IgD-negative memory B cell (primary cell): Measurements from ENCODE around the gene MT1B. TPM values are rescaled to one million over a fixed set of nuclear protein-coding genes. Genes with fewer than 3 reads are reported as not detected.

ENCODE experiments used
- H3K27ac Mint-ChIP-seq, 3 donors: one replicate each; pipeline ENCODE4 v1.8.0; 2020 to 2022; ENCODE audit warnings: mild to moderate bottlenecking in 3 of 3, mixed read lengths in 3 of 3, moderate library complexity in 1 of 3
- H3K27me3 Mint-ChIP-seq: one replicate; pipeline ENCODE4 v1.8.0; 2021; ENCODE audit warnings: mixed read lengths
- H3K36me3 Mint-ChIP-seq: one replicate; pipeline ENCODE4 v1.8.0; 2020; ENCODE audit warnings: mild to moderate bottlenecking, mixed read lengths
- H3K4me1 Mint-ChIP-seq, 3 donors: one replicate each; pipeline ENCODE4 v1.8.0; 2020 to 2022; ENCODE audit warnings: mixed read lengths in 3 of 3, mild to moderate bottlenecking in 1 of 3
- H3K4me3 Mint-ChIP-seq, 4 donors: one replicate each; pipeline ENCODE4 v1.8.0; 2020 to 2022; ENCODE audit warnings: mild to moderate bottlenecking in 4 of 4, mixed read lengths in 4 of 4, moderate library complexity in 3 of 4
- H3K9me3 Mint-ChIP-seq, 3 donors: one replicate each; pipeline ENCODE4 v1.8.0; 2020 to 2021; ENCODE audit warnings: mixed read lengths in 3 of 3, mild to moderate bottlenecking in 1 of 3
- polyA plus RNA-seq: library from polyadenylated mRNA; unstranded; fragments of 300-500 nt; fragmentation: Illumina TruSeq; gene quantifications from one replicate; pipeline ENCODE4 v1.2.3, GENCODE V29; 2021

Gene MT1B
- polyA plus RNA-seq, 1 donor from 2014 or later: not detected

DNA sequence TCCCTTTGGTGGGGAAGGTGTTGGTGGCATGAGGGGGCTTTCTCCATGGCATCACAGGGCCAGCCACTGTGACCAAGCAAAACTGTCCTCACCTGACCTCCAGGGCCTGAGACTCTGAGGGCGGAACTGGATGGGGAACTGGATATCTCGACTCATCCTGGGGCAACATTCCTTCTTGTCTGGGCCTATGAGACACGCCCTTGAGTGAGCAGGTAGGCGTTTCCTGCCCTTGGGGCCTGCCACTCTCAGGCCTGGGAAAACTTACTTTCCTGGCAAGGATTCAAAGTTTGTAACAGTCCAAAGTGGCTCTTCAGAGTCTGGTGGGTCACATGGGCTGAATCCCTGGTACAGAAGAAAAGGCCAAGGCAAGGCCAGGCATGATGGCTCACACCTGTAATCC is 40.2 kb downstream of the MT1B start:
- H3K4me3 Mint-ChIP-seq: no peak overlapping the region
- peaks cover 0 to 5% (median under 1%) of the 10 kb centered on the region in 3 donors for H3K9me3 Mint-ChIP-seq
- no peaks in the 10 kb centered on the region for H3K36me3 Mint-ChIP-seq
- peaks cover 14% of the 10 kb centered on the region for H3K27me3 Mint-ChIP-seq
- no peaks in the 10 kb centered on the region for H3K4me1 Mint-ChIP-seq
- H3K27ac Mint-ChIP-seq: no peak overlapping the region

DNA sequence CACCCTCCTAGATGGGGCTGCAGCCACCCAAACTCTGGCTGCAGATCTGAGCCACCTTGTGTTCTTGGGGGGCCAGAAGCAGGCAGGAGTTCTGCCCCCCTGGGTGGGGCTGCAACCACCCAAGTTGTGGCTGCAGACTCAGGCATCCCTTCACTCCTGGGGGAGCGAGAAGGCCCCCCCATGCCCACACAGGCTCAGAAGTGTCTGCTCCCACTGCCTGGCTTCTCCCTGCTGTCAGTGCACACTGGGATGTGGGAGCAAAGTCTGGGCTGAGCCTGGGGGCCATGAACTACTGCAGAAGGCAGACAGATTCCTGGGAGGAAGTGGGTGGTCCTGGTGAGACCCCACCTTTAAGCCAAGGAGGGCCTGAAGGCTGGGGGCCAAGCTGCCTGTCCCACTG is 43.6 kb downstream of the MT1B start:
- H3K4me1 Mint-ChIP-seq: no peaks in the 10 kb centered on the region
- no peak overlapping the region for H3K27ac Mint-ChIP-seq
- peaks cover 4% of the 10 kb centered on the region for H3K27me3 Mint-ChIP-seq
- no peaks in the 10 kb centered on the region for H3K36me3 Mint-ChIP-seq
- no peak overlapping the region for H3K4me3 Mint-ChIP-seq
- H3K9me3 Mint-ChIP-seq: peaks cover 0 to 5% (median 2%) of the 10 kb centered on the region in 3 donors

DNA sequence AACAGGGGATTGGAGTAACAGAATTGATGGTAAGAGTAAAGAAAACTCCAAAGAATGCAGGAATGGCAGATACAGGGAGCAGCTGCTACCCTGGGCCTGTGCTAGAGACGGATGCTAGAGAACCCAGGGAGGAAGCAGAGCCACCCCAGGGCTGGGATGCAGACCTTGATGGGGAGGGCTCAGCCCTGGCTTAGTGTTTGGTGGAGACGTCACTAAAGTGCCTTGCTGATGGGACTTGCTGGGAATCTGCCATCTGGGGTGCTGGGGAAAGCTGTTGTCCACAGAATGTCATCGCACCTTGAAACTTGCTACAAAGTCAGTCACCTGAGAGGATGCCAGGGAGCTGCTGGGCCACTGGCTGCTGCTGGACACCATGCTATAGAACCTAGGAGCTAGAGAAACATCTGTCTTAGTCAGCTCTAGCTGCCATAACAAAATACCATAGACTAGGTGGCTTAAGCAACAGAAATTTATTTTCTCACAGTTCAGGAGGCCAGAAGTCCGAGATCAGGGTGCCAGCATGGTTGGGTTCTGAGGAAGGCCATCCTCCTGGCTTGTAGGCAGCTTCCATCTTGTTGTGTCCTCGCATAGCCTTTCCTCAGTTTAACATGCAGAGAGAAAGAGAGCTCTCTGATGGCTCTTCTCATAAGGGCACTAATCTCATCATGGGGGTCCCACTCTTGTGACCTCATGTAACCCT is 45.9 kb downstream of the MT1B start:
- Mint-ChIP-seq H3K4me3 (no peak overlapping the region), H3K27ac (no peak overlapping the region), H3K27me3 (no peaks in the 10 kb centered on the region), H3K9me3 (peaks cover 0 to 3% (median 2%) of the 10 kb centered on the region in 3 donors), H3K36me3 (no peaks in the 10 kb centered on the region), H3K4me1 (peaks cover 0 to 4% (median 3%) of the 10 kb centered on the region in 3 donors)

DNA sequence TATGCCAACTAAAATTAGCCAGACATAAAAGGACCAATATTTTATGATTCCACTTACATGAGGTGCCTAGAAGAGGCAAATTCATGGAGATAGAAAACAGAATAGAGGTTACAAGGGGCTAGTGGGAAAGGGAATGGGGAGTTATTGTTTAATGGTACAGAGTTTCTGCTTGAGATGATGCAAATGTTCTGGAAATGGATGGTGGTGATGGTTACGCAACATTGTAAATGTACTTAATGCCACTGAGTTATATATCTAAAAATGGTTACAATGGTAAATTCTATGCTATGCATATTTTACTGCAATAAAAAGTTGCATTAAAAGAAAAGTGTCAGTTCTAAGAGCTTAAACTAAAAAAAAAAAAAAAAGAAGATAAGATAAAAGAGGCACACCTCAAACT is 48.5 kb downstream of the MT1B start:
- Mint-ChIP-seq H3K36me3 (no peaks in the 10 kb centered on the region), H3K9me3 (peaks cover 0 to 3% (median 2%) of the 10 kb centered on the region in 3 donors), H3K4me1 (peaks cover 0 to 5% (median 4%) of the 10 kb centered on the region in 3 donors), H3K27ac (no peak overlapping the region), H3K4me3 (no peak overlapping the region), H3K27me3 (no peaks in the 10 kb centered on the region)

DNA sequence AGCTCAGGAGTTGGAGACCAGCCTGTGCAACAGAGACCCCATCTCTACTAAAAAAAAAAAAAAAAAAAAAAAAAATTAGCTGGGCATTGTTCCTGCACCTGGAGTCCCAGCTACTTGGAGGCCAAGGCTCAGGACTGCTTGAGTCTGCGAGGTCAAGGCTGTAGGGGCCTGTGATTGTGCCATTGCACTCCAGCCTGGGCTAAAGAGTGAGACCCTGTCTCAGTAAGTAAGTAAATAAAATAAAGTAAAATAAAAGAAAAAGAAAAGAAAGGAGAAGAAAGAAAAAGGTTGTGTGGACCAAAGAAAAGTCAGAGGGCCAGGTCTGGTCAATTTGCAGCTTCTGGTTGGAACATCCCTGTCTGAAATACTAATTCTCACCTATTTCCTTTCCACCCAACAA is 48.9 kb downstream of the MT1B start:
- Mint-ChIP-seq H3K9me3 (peaks cover 0 to 3% (median 2%) of the 10 kb centered on the region in 3 donors), H3K27me3 (no peaks in the 10 kb centered on the region), H3K4me1 (peaks cover 0 to 5% (median 4%) of the 10 kb centered on the region in 3 donors), H3K36me3 (no peaks in the 10 kb centered on the region), H3K4me3 (no peak overlapping the region), H3K27ac (no peak overlapping the region)

DNA sequence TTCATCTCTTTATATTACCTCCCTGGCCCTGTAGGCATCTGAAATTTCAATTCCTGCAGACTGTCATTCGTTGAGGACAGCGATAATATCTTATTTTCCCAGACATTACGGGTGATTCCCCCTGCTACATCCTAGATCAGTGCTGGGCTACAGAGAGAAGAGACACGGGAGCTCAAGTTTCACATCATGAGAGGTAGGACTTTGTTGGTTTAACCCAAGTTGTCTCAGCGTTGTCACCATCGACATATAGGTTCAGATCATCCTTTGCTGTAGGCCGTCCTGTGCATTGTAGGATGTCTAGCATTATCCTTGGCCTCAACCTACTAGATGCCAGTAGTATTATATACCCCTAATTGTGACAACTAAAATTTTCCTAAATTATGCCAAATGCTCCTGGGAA is 49.8 kb downstream of the MT1B start:
- Mint-ChIP-seq H3K4me1 (peaks cover 0 to 5% (median 4%) of the 10 kb centered on the region in 3 donors), H3K4me3 (peak overlapping the region in 1 of 4 donors; percentile 44), H3K36me3 (no peaks in the 10 kb centered on the region), H3K27ac (no peak overlapping the region), H3K9me3 (peaks cover 0 to 3% (median 2%) of the 10 kb centered on the region in 3 donors), H3K27me3 (no peaks in the 10 kb centered on the region)

Other genes starting within 250 kb of the MT1B start
- gene AMFR, start 226.3 kb upstream of the MT1B start, polyA plus RNA-seq: 58.7 TPM
- 57.2 TPM for gene NUDT21, start 200.6 kb upstream of the MT1B start, polyA plus RNA-seq
- 65.8 TPM for gene OGFOD1, start 200.3 kb upstream of the MT1B start, polyA plus RNA-seq
- gene BBS2, start 131.9 kb upstream of the MT1B start, polyA plus RNA-seq: 18.2 TPM
- gene MT4, start 86.8 kb upstream of the MT1B start, polyA plus RNA-seq: not detected
- not detected for gene MT3, start 62.4 kb upstream of the MT1B start, polyA plus RNA-seq
- 40.8 TPM for gene MT2A, start 43.3 kb upstream of the MT1B start, polyA plus RNA-seq
- gene MT1E, start 26.1 kb upstream of the MT1B start, polyA plus RNA-seq: 0.49 TPM
- gene MT1M, start 19.2 kb upstream of the MT1B start, polyA plus RNA-seq: not detected
- gene MT1A, start 13.2 kb upstream of the MT1B start, polyA plus RNA-seq: not detected
- 9.7 TPM for gene MT1F, start 6.1 kb downstream of the MT1B start, polyA plus RNA-seq
- gene MT1G, start 16.2 kb downstream of the MT1B start, polyA plus RNA-seq: not detected
- not detected for gene MT1H, start 17.9 kb downstream of the MT1B start, polyA plus RNA-seq
- gene MT1X, start 30.6 kb downstream of the MT1B start, polyA plus RNA-seq: 14.2 TPM
- 60.6 TPM for gene NUP93, start 78.2 kb downstream of the MT1B start, polyA plus RNA-seq
- 1.6 TPM for gene SLC12A3, start 213.3 kb downstream of the MT1B start, polyA plus RNA-seq